HEK293 (cell line): ENCODE data around the gene PRKD1.

Source experiments
- KLF9 ChIP-seq: fragments of 450-650 bp; formaldehyde crosslinking; IDR thresholded peaks from 2 replicates; pipeline ENCODE4 v1.5.1; 2016; ENCODE audit warnings: missing biosample characterization, missing genetic modification characterization, low read depth
- ZBTB8A ChIP-seq: fragments of 450-650 bp; formaldehyde crosslinking; IDR thresholded peaks from 2 replicates; pipeline ENCODE4 v1.5.1; 2016; ENCODE audit warnings: missing biosample characterization, missing genetic modification characterization
- ZNF114 ChIP-seq: fragments of 450-650 bp; formaldehyde crosslinking; IDR thresholded peaks from 2 replicates; pipeline ENCODE4 v1.5.0; 2017; ENCODE audit warnings: missing biosample characterization, missing genetic modification characterization
- ZNF549 ChIP-seq: fragments of 450-650 bp; IDR thresholded peaks from 2 replicates; pipeline ENCODE4 v1.5.1; 2018; ENCODE audit warnings: missing biosample characterization, missing genetic modification characterization, mild to moderate bottlenecking, inconsistent platforms, moderate library complexity
- ZNF621 ChIP-seq: fragments of 450-650 bp; formaldehyde crosslinking; IDR thresholded peaks from 2 replicates; pipeline ENCODE4 v1.5.1; 2017; ENCODE audit warnings: missing biosample characterization, missing genetic modification characterization
- ZNF707 ChIP-seq: fragments of 450-650 bp; formaldehyde crosslinking; IDR thresholded peaks from 2 replicates; pipeline ENCODE4 v1.5.1; 2016; ENCODE audit warnings: missing biosample characterization, missing genetic modification characterization
- TF ChIP-seq, protein P1 (sequence below): fragments of 450-650 bp; formaldehyde crosslinking; IDR thresholded peaks from 2 replicates; pipeline ENCODE4 v1.5.1; 2016; ENCODE audit warnings: missing biosample characterization, missing genetic modification characterization
- TF ChIP-seq, protein P2 (sequence below): fragments of 450-650 bp; formaldehyde crosslinking; IDR thresholded peaks from 2 replicates; pipeline ENCODE4 v1.5.1; 2016; ENCODE audit warnings: missing biosample characterization, missing genetic modification characterization
- TF ChIP-seq, protein P3 (sequence below): fragments of 450-650 bp; formaldehyde crosslinking; IDR thresholded peaks from 2 replicates; pipeline ENCODE4 v1.5.1; 2016; ENCODE audit warnings: missing biosample characterization, missing genetic modification characterization
- TF ChIP-seq, protein P4 (sequence below): fragments of 450-650 bp; formaldehyde crosslinking; IDR thresholded peaks from 2 replicates; pipeline ENCODE4 v1.5.1; 2016; ENCODE audit warnings: missing biosample characterization, missing genetic modification characterization, low read depth

DNA sequence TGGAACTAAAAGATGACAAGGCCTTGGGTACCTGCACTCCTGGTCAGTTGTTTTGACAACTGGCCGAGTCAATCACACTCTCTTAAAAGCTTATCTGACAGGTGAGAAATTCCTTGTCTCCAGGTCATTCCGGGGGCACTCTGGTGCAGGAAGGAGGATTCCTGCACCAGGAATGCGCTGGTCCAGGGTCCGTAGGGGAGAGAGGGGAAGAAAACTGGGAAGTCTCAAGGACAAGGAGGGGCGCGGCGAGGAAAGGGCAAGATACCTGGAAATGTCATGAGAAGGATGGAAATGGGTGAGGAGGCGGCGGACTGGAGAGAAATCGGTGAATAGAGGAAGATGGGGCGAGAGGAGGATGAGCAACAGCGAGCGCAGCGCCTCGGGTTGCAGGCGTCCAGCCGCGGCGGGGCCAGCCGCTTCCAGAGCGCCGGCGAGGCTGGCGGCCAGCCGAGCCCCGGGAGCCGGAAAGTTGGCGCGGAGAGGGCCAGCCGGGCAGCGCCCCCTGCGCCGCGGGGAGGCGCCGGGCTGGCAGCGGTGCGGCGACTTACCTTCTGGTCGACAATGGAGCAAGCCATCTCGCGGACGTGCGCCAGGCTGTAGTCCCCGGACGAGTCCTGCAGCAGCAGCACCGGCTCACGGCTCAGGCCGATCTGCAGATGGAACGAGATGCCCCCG lies 809 bp downstream of the PRKD1 start:
- TF ChIP-seq ZNF549 (tag by site-specific recombination) (no peak), ZNF707 (tag by site-specific recombination) (no peak), KLF9 (tag by site-specific recombination) (no peak), ZBTB8A (tag by site-specific recombination) (no peak), ZNF621 (tag by site-specific recombination) (no peak), ZNF114 (tag by site-specific recombination) (no peak)
- TF ChIP-seq, protein P1, sequence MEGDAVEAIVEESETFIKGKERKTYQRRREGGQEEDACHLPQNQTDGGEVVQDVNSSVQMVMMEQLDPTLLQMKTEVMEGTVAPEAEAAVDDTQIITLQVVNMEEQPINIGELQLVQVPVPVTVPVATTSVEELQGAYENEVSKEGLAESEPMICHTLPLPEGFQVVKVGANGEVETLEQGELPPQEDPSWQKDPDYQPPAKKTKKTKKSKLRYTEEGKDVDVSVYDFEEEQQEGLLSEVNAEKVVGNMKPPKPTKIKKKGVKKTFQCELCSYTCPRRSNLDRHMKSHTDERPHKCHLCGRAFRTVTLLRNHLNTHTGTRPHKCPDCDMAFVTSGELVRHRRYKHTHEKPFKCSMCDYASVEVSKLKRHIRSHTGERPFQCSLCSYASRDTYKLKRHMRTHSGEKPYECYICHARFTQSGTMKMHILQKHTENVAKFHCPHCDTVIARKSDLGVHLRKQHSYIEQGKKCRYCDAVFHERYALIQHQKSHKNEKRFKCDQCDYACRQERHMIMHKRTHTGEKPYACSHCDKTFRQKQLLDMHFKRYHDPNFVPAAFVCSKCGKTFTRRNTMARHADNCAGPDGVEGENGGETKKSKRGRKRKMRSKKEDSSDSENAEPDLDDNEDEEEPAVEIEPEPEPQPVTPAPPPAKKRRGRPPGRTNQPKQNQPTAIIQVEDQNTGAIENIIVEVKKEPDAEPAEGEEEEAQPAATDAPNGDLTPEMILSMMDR = peak; percentile 47; the same call in 1 of the 2 replicates
- TF ChIP-seq, protein P2, sequence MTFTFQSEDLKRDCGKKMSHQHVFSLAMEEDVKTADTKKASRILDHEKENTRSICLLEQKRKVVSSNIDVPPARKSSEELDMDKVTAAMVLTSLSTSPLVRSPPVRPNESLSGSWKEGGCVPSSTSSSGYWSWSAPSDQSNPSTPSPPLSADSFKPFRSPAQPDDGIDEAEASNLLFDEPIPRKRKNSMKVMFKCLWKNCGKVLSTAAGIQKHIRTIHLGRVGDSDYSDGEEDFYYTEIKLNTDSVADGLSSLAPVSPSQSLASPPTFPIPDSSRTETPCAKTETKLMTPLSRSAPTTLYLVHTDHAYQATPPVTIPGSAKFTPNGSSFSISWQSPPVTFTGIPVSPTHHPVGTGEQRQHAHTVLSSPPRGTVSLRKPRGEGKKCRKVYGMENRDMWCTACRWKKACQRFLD = no peak
- TF ChIP-seq, protein P3, sequence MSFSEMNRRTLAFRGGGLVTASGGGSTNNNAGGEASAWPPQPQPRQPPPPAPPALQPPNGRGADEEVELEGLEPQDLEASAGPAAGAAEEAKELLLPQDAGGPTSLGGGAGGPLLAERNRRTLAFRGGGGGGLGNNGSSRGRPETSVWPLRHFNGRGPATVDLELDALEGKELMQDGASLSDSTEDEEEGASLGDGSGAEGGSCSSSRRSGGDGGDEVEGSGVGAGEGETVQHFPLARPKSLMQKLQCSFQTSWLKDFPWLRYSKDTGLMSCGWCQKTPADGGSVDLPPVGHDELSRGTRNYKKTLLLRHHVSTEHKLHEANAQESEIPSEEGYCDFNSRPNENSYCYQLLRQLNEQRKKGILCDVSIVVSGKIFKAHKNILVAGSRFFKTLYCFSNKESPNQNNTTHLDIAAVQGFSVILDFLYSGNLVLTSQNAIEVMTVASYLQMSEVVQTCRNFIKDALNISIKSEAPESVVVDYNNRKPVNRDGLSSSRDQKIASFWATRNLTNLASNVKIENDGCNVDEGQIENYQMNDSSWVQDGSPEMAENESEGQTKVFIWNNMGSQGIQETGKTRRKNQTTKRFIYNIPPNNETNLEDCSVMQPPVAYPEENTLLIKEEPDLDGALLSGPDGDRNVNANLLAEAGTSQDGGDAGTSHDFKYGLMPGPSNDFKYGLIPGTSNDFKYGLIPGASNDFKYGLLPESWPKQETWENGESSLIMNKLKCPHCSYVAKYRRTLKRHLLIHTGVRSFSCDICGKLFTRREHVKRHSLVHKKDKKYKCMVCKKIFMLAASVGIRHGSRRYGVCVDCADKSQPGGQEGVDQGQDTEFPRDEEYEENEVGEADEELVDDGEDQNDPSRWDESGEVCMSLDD (tag by site-specific recombination) = no peak
- TF ChIP-seq, protein P4, sequence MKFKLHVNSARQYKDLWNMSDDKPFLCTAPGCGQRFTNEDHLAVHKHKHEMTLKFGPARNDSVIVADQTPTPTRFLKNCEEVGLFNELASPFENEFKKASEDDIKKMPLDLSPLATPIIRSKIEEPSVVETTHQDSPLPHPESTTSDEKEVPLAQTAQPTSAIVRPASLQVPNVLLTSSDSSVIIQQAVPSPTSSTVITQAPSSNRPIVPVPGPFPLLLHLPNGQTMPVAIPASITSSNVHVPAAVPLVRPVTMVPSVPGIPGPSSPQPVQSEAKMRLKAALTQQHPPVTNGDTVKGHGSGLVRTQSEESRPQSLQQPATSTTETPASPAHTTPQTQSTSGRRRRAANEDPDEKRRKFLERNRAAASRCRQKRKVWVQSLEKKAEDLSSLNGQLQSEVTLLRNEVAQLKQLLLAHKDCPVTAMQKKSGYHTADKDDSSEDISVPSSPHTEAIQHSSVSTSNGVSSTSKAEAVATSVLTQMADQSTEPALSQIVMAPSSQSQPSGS (tag by site-specific recombination) = no peak
